ES-I3 (cell line): Measurements from ENCODE around the gene VSTM5.
"Not testable (repeated sequence)": the region's sequence is repeated elsewhere in the genome, so short reads cannot be mapped to it uniquely, and the experiment has no call there.

ENCODE experiments used
- H3K36me3 ChIP-seq: 2 replicates; pipeline ENCODE4 v1.6.1; 2013; ENCODE audit warnings: mild to moderate bottlenecking, low read length, control low read depth, moderate library complexity; ENCODE audit not compliant: insufficient read depth
- H3K4me1 ChIP-seq: 2 replicates; pipeline ENCODE4 v1.6.1; 2013; ENCODE audit warnings: mild to moderate bottlenecking, control low read depth, low read length; ENCODE audit not compliant: insufficient read depth
- H3K9ac ChIP-seq: 2 replicates; pipeline ENCODE4 v1.6.1; 2013; ENCODE audit warnings: low read depth, mild to moderate bottlenecking, low read length, moderate library complexity
- H3K9me3 ChIP-seq: 2 replicates; pipeline ENCODE4 v1.6.1; 2013; ENCODE audit warnings: mild to moderate bottlenecking, low read length, moderate library complexity; ENCODE audit not compliant: control insufficient read depth, insufficient read depth

The VSTM5 gene

GRCh38 chr11:93801366-93801765 lies 49.1 kb downstream of the VSTM5 start:
- H3K9ac ChIP-seq, result no peak overlapping the region
- H3K36me3 ChIP-seq, result peaks cover 28% of the 10 kb centered on the region
- H3K4me1 ChIP-seq, result no peaks in the 10 kb centered on the region
- H3K9me3 ChIP-seq, result no peaks in the 10 kb centered on the region

- Histone ChIP-seq H3K9me3 (no peaks in the 10 kb centered on the region), H3K9ac (no peak overlapping the region), H3K36me3 (peaks cover 39% of the 10 kb centered on the region), H3K4me1 (no peaks in the 10 kb centered on the region)
Measured at GRCh38 chr11:93796441-93797231, 53.8 kb downstream of the VSTM5 start.

GRCh38 chr11:93791493-93791892 lies 58.9 kb downstream of the VSTM5 start:
- Histone ChIP-seq H3K9ac (no peak overlapping the region), H3K36me3 (peaks cover 29% of the 10 kb centered on the region), H3K4me1 (no peaks in the 10 kb centered on the region), H3K9me3 (no peaks in the 10 kb centered on the region)

- Histone ChIP-seq H3K9ac (peak overlapping the region; percentile 91), H3K36me3 (peaks cover 9% of the 10 kb centered on the region), H3K9me3 (no peaks in the 10 kb centered on the region), H3K4me1 (no peaks in the 10 kb centered on the region)
Measured at GRCh38 chr11:93784935-93785360, 65.5 kb downstream of the VSTM5 start.

GRCh38 chr11:93784145-93784934 lies 66.1 kb downstream of the VSTM5 start, which contains the start of gene MED17:
Gene MED17 (plus strand): TSS chr11:93784282. CDS start chr11:93784514, 232 bp downstream.
- no peaks in the 10 kb centered on the region for H3K9me3 ChIP-seq
- no peaks in the 10 kb centered on the region for H3K4me1 ChIP-seq
- H3K36me3 ChIP-seq, result peaks cover 4% of the 10 kb centered on the region; the same call in 1 of the 2 replicates
- H3K9ac ChIP-seq, result peak within 1 kb of the TSS; percentile 91

- no peaks in the 10 kb centered on the region for H3K9me3 ChIP-seq
- H3K36me3 ChIP-seq, result no peaks in the 10 kb centered on the region; the same call in 1 of the 2 replicates
- peak overlapping the region; percentile 91 for H3K9ac ChIP-seq
- no peaks in the 10 kb centered on the region for H3K4me1 ChIP-seq
Measured at GRCh38 chr11:93783765-93784144, 66.7 kb downstream of the VSTM5 start.

GRCh38 chr11:93783362-93783761 lies 67.1 kb downstream of the VSTM5 start:
- no peaks in the 10 kb centered on the region for H3K9me3 ChIP-seq
- H3K9ac ChIP-seq, result peak overlapping the region; percentile 91

GRCh38 chr11:93775289-93775688 lies 75.1 kb downstream of the VSTM5 start:
- Histone ChIP-seq H3K4me1 (no peaks in the 10 kb centered on the region), H3K36me3 (no peaks in the 10 kb centered on the region), H3K9ac (no peak overlapping the region), H3K9me3 (no peaks in the 10 kb centered on the region)

More at GRCh38 chr11:93783362-93783761, 67.1 kb downstream of the VSTM5 start:
- Histone ChIP-seq H3K4me1 (no peaks in the 10 kb centered on the region), H3K36me3 (no peaks in the 10 kb centered on the region; the same call in 1 of the 2 replicates)

- H3K36me3 ChIP-seq, H3K9me3 ChIP-seq, H3K9ac ChIP-seq, H3K4me1 ChIP-seq: not testable (repeated sequence)
Measured at GRCh38 chr11:93774560-93774959, 75.9 kb downstream of the VSTM5 start.

GRCh38 chr11:93773601-93774200 lies 76.7 kb downstream of the VSTM5 start:
- H3K36me3 ChIP-seq, result no peaks in the 10 kb centered on the region
- H3K9me3 ChIP-seq, result no peaks in the 10 kb centered on the region
- H3K9ac ChIP-seq, result no peak overlapping the region
- H3K4me1 ChIP-seq, result peaks cover 3% of the 10 kb centered on the region; the same call in 1 of the 2 replicates

- H3K4me1 ChIP-seq, result peaks cover 3% of the 10 kb centered on the region; the same call in 1 of the 2 replicates
- H3K36me3 ChIP-seq, result no peaks in the 10 kb centered on the region
- no peak overlapping the region for H3K9ac ChIP-seq
- H3K9me3 ChIP-seq, result no peaks in the 10 kb centered on the region
Measured at GRCh38 chr11:93773045-93773477, 77.4 kb downstream of the VSTM5 start.

GRCh38 chr11:93772123-93772522 lies 78.3 kb downstream of the VSTM5 start:
- Histone ChIP-seq H3K36me3 (no peaks in the 10 kb centered on the region), H3K9ac (no peak overlapping the region), H3K9me3 (no peaks in the 10 kb centered on the region)

GRCh38 chr11:93770160-93770559 lies 80.3 kb downstream of the VSTM5 start:
- H3K36me3 ChIP-seq, result no peaks in the 10 kb centered on the region
- H3K9ac ChIP-seq, result no peak overlapping the region
- peaks cover 3% of the 10 kb centered on the region; the same call in 1 of the 2 replicates for H3K4me1 ChIP-seq
- H3K9me3 ChIP-seq, result no peaks in the 10 kb centered on the region

More at GRCh38 chr11:93772123-93772522, 78.3 kb downstream of the VSTM5 start:
- H3K4me1 ChIP-seq, result peaks cover 3% of the 10 kb centered on the region; the same call in 1 of the 2 replicates
